ENCODE data around the gene OR52A5.

OR52A5 gene

GRCh38 chr11:5107285-5107684 lies 30.9 kb downstream of the OR52A5 start:
- no peak for DNase-seq

- no peak for DNase-seq
Observed at GRCh38 chr11:5103066-5103465, 35.1 kb downstream of the OR52A5 start.

- DNase-seq = no peak
Observed at GRCh38 chr11:5102246-5102645, 35.9 kb downstream of the OR52A5 start.

GRCh38 chr11:5096011-5096410 lies 42.1 kb downstream of the OR52A5 start:
- DNase-seq = no peak

DNA sequence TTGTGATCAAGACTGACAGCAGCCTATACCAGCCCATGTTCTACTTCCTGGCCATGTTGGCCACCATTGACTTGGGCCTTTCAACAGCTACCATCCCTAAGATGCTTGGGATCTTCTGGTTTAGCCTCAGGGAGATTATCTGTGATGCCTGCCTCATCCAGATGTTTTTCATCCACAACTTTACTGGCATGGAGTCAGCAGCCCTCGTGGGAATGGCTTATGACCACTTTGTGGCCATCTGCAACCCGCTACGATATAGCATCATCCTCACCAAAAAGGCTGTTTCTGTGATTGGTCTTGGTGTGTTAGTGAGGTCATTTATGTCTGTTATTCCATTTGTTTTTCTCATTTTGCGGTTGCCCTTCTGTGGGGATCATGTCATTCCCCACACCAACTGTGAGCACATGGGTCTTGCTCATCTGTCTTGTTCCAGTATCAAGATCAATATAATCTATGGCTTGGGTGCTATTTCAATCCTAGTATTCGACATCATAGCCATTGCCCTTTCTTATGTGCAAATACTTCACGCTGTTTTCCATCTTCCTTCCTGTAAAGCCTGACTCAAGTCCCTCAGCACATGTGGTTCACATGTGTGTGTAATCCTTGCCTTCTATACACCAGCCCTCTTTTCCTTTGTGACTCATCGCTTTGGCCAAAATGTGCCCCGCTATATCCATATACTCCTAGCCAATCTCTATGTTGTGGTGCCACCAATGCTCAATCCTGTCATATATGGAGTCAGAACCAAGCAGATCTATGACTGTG lies 45.2 kb downstream of the OR52A5 start:
- DNase-seq = peak; percentile 38

- DNase-seq = no peak
Observed at GRCh38 chr11:5090668-5091067, 47.5 kb downstream of the OR52A5 start.

DNA sequence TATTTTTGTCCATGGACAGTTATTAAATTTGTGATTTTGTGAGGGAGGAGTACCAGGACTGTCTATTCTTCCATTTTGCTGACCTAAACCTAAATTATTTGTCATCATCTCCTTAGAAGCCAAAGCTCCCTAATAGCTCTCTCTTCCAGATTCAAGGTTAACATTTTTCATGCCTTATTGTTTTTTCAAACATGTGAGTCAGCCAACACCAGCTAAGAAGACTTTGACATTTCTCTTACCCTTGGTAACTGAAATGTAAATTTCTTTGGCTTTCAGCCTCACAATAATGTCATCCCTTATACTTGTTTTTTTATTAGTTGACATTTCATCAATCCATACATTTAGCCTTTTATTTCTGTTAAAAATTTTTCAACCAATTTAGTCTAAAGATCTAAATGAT lies 49.6 kb downstream of the OR52A5 start:
- DNase-seq = no peak

DNA sequence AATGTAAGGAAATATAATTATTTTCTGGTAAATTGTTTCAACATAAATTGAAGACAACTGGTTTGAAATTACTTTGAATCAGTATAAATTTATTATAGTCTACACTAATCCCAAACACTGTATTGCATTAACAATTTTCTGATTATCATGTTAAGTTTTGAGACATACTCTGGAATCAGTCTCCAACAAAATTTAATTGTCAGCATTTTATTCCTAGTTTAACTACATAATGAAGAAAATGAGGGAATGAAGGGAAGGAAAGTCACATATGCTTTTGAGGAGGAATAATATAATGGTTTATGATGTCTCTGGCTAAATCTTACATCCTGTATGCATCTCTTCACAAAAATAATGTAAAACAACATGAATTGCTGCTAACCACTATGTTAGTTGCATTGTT lies 54.6 kb downstream of the OR52A5 start:
- no peak for DNase-seq

DNA sequence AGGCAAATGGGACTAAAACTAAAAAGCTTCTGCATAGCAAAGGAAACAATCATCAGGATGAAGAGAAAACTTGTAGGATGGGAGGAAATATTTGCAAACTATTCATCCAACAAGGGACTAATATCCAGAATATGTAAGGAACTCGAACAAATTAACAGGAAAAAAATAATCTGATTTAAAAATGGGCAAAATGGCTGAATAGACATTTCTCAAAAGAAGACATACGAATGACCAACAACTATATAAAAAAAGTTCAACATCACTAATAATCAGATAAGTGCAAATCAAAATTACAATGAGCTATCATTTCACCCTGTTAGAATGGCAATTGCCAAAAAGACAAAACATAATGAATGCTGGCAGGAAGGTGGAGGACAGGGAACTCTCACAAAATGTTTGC lies 56.8 kb downstream of the OR52A5 start:
- DNase-seq = no peak

All from fibroblast of skin of right quadriceps (primary cell).